ENCODE measurements around the gene DNAJC17. TPM values are rescaled to one million over a fixed set of nuclear protein-coding genes. Genes with fewer than 3 reads are reported as not detected.

The DNAJC17 gene
- total RNA-seq: 14.8 and 15.6 TPM in 2 replicates

- Histone ChIP-seq H3K4me3 (ENCODE audit: insufficient read depth, low read length) (peak within 1 kb of the TSS; percentile 98), H3K27ac (ENCODE audit: low read depth, low read length) (peak within 1 kb of the TSS; percentile 72), H3K36me3 (ENCODE audit: insufficient read depth, low read length) (peaks cover 7% of the 10 kb centered on the region), H4K20me1 (ENCODE audit: insufficient read depth, low read length) (no peaks in the 10 kb centered on the region), H3K4me2 (ENCODE audit: insufficient read depth, low read length) (peak within 1 kb of the TSS; percentile 96), H3K9me3 (ENCODE audit: low read depth, low read length) (no peaks in the 10 kb centered on the region), H3K27me3 (ENCODE audit: insufficient read depth, low read length) (no peaks in the 10 kb centered on the region), H3K4me1 (ENCODE audit: insufficient read depth, low read length) (peaks cover 11% of the 10 kb centered on the region), H3K79me2 (ENCODE audit: insufficient read depth, low read length) (peaks cover 47% of the 10 kb centered on the region), H2AFZ (ENCODE audit: low read length) (peak within 1 kb of the TSS; percentile 99)
- TF ChIP-seq, protein P1, sequence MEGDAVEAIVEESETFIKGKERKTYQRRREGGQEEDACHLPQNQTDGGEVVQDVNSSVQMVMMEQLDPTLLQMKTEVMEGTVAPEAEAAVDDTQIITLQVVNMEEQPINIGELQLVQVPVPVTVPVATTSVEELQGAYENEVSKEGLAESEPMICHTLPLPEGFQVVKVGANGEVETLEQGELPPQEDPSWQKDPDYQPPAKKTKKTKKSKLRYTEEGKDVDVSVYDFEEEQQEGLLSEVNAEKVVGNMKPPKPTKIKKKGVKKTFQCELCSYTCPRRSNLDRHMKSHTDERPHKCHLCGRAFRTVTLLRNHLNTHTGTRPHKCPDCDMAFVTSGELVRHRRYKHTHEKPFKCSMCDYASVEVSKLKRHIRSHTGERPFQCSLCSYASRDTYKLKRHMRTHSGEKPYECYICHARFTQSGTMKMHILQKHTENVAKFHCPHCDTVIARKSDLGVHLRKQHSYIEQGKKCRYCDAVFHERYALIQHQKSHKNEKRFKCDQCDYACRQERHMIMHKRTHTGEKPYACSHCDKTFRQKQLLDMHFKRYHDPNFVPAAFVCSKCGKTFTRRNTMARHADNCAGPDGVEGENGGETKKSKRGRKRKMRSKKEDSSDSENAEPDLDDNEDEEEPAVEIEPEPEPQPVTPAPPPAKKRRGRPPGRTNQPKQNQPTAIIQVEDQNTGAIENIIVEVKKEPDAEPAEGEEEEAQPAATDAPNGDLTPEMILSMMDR (IDR thresholded peaks at IDR 0.05; ENCODE audit: extremely low read depth, low read depth, low read length): no peak
- peak; percentile 99 for DNase-seq (ENCODE audit: insufficient read length, low spot score, missing footprints)
Measured at GRCh38 chr15:40807028-40807887, at the start of gene DNAJC17, which contains the start of gene ZFYVE19. DNAJC17 (minus strand) TSS chr15:40807473; CDS start chr15:40807446, 27 bp downstream. ZFYVE19 (plus strand) TSS chr15:40807089; CDS start chr15:40807590, 501 bp downstream.

DNA sequence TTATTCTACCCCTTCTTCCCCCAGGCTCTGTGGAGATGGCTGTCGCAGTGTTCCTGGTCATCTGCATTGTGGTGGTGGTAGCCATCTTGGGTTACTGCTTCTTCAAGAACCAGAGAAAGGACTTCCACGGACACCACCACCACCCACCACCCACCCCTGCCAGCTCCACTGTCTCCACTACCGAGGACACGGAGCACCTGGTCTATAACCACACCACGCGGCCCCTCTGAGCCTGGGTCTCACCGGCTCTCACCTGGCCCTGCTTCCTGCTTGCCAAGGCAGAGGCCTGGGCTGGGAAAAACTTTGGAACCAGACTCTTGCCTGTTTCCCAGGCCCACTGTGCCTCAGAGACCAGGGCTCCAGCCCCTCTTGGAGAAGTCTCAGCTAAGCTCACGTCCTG lies 49.5 kb upstream of the DNAJC17 start:
- Histone ChIP-seq H3K36me3 (ENCODE audit: insufficient read depth, low read length) (no peaks in the 10 kb centered on the region), H3K79me2 (ENCODE audit: insufficient read depth, low read length) (no peaks in the 10 kb centered on the region), H3K9me3 (ENCODE audit: low read depth, low read length) (no peaks in the 10 kb centered on the region), H3K4me3 (ENCODE audit: insufficient read depth, low read length) (no peak overlapping the region), H3K27ac (ENCODE audit: low read depth, low read length) (no peak overlapping the region), H3K27me3 (ENCODE audit: insufficient read depth, low read length) (no peaks in the 10 kb centered on the region), H3K4me2 (ENCODE audit: insufficient read depth, low read length) (no peak overlapping the region), H3K4me1 (ENCODE audit: insufficient read depth, low read length) (no peaks in the 10 kb centered on the region), H2AFZ (ENCODE audit: low read length) (no peak overlapping the region), H4K20me1 (ENCODE audit: insufficient read depth, low read length) (no peaks in the 10 kb centered on the region)
- peak; percentile 64 for DNase-seq (ENCODE audit: insufficient read length, low spot score, missing footprints)
- TF ChIP-seq, protein P1 (IDR thresholded peaks at IDR 0.05; ENCODE audit: extremely low read depth, low read depth, low read length): no peak

- no peak overlapping the region for H3K4me2 ChIP-seq (ENCODE audit: insufficient read depth, low read length)
- TF ChIP-seq, protein P1 (IDR thresholded peaks at IDR 0.05; ENCODE audit: extremely low read depth, low read depth, low read length): no peak
- H3K27ac ChIP-seq (ENCODE audit: low read depth, low read length): no peak overlapping the region
- H3K9me3 ChIP-seq (ENCODE audit: low read depth, low read length): no peaks in the 10 kb centered on the region
- H3K79me2 ChIP-seq (ENCODE audit: insufficient read depth, low read length): no peaks in the 10 kb centered on the region
- peak; percentile 21 for DNase-seq (ENCODE audit: insufficient read length, low spot score, missing footprints)
- H3K36me3 ChIP-seq (ENCODE audit: insufficient read depth, low read length): no peaks in the 10 kb centered on the region
- H3K27me3 ChIP-seq (ENCODE audit: insufficient read depth, low read length): no peaks in the 10 kb centered on the region
- H3K4me1 ChIP-seq (ENCODE audit: insufficient read depth, low read length): no peaks in the 10 kb centered on the region
- H2AFZ ChIP-seq (ENCODE audit: low read length): no peak overlapping the region
- no peak overlapping the region for H3K4me3 ChIP-seq (ENCODE audit: insufficient read depth, low read length)
- H4K20me1 ChIP-seq (ENCODE audit: insufficient read depth, low read length): no peaks in the 10 kb centered on the region
Measured at GRCh38 chr15:40855706-40856234, 48.5 kb upstream of the DNAJC17 start.

GRCh38 chr15:40854161-40854560 lies 46.9 kb upstream of the DNAJC17 start:
- no peak overlapping the region for H3K27ac ChIP-seq (ENCODE audit: low read depth, low read length)
- TF ChIP-seq, protein P1 (IDR thresholded peaks at IDR 0.05; ENCODE audit: extremely low read depth, low read depth, low read length): no peak
- H3K79me2 ChIP-seq (ENCODE audit: insufficient read depth, low read length): no peaks in the 10 kb centered on the region
- H3K27me3 ChIP-seq (ENCODE audit: insufficient read depth, low read length): no peaks in the 10 kb centered on the region
- H3K4me1 ChIP-seq (ENCODE audit: insufficient read depth, low read length): no peaks in the 10 kb centered on the region
- H3K4me2 ChIP-seq (ENCODE audit: insufficient read depth, low read length): no peak overlapping the region
- H2AFZ ChIP-seq (ENCODE audit: low read length): no peak overlapping the region
- H4K20me1 ChIP-seq (ENCODE audit: insufficient read depth, low read length): no peaks in the 10 kb centered on the region
- no peak overlapping the region for H3K4me3 ChIP-seq (ENCODE audit: insufficient read depth, low read length)
- DNase-seq (ENCODE audit: insufficient read length, low spot score, missing footprints): peak; percentile 38
- H3K9me3 ChIP-seq (ENCODE audit: low read depth, low read length): no peaks in the 10 kb centered on the region
- no peaks in the 10 kb centered on the region for H3K36me3 ChIP-seq (ENCODE audit: insufficient read depth, low read length)

Data from osteoblast (primary cell).